ENCODE data around the gene PCSK7. TPM values are rescaled to one million over a fixed set of nuclear protein-coding genes. Genes with fewer than 3 reads are reported as not detected.

PCSK7 gene
- total RNA-seq, 1 donor: 44.5 TPM

- no peak overlapping the region for H3K4me2 ChIP-seq (ENCODE audit: insufficient read depth, low read length)
- H3K27ac ChIP-seq (ENCODE audit: low read depth, low read length): no peak overlapping the region
- no peak overlapping the region for H2AFZ ChIP-seq (ENCODE audit: low read length)
- no peak for TF ChIP-seq CTCF (IDR thresholded peaks at IDR 0.05; ENCODE audit: extremely low read depth, low read depth, low read length)
- peaks cover 23% of the 10 kb centered on the region for H3K79me2 ChIP-seq (ENCODE audit: insufficient read depth, low read length)
- no peak overlapping the region for H3K4me3 ChIP-seq (ENCODE audit: insufficient read depth, low read length)
- peaks cover 10% of the 10 kb centered on the region for H4K20me1 ChIP-seq (ENCODE audit: insufficient read depth, low read length)
- no peaks in the 10 kb centered on the region for H3K9me3 ChIP-seq (ENCODE audit: low read depth, low read length)
- H3K27me3 ChIP-seq (ENCODE audit: insufficient read depth, low read length): no peaks in the 10 kb centered on the region
- DNase-seq (ENCODE audit: insufficient read length, low spot score, missing footprints): peak; percentile 32
- H3K4me1 ChIP-seq (ENCODE audit: insufficient read depth, low read length): peaks cover 32% of the 10 kb centered on the region
- peaks cover 64% of the 10 kb centered on the region for H3K36me3 ChIP-seq (ENCODE audit: insufficient read depth, low read length)
Observed at GRCh38 chr11:117225553-117226170, 6.2 kb downstream of the PCSK7 start.

DNA sequence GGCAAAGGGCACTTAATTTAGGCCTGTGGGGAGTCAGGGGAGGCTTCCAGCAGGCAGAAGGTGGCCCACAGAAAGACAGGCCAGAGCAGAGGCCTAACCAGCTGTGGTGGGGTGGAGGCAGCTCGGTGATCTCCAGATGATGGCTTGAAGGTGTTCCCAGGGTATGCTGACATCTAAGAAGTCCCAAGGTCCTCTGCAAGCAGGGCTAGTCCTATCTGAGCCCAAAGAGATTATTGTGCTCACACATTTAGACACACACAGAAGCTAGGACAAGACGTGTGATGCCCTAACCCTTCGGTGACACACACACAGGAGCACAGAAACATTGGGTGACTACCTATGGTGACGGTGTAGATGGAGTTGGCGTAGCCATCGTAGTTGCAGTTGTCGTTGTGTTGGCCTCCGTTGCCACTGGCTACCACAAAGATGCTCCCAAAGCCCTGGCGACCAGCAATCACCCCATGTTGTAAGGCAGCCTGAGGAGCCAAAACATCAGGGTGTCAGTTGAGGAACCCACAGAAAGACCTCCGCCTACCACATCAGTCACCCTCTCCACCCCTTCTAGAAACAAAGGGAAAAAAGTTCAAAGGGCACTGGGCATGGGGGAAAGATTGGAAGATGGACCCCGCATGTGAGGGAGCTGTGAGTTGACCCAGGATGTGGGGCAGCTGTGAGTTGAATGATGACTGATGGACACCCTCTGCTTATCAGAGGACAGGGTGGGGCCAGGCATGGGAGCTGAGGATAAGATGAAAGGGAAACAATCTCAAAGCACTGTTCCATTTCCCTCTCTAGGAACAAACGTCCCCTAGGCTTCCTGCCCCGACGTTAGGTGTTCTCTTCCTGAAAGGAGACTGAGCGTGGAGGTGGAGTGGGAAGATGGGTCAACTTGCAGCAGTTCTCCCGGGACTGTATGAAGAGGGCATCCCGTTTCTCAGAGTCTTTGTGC, 7.9 kb downstream of the PCSK7 start:
- DNase-seq (ENCODE audit: insufficient read length, low spot score, missing footprints): peak; percentile 11
- no peaks in the 10 kb centered on the region for H4K20me1 ChIP-seq (ENCODE audit: insufficient read depth, low read length)
- H3K9me3 ChIP-seq (ENCODE audit: low read depth, low read length): no peaks in the 10 kb centered on the region
- no peak overlapping the region for H3K4me3 ChIP-seq (ENCODE audit: insufficient read depth, low read length)
- no peak overlapping the region for H3K4me2 ChIP-seq (ENCODE audit: insufficient read depth, low read length)
- no peaks in the 10 kb centered on the region for H3K27me3 ChIP-seq (ENCODE audit: insufficient read depth, low read length)
- TF ChIP-seq CTCF (IDR thresholded peaks at IDR 0.05; ENCODE audit: extremely low read depth, low read depth, low read length): no peak
- peaks cover 62% of the 10 kb centered on the region for H3K36me3 ChIP-seq (ENCODE audit: insufficient read depth, low read length)
- peak overlapping the region; percentile 72 for H3K27ac ChIP-seq (ENCODE audit: low read depth, low read length)
- no peak overlapping the region for H2AFZ ChIP-seq (ENCODE audit: low read length)
- H3K4me1 ChIP-seq (ENCODE audit: insufficient read depth, low read length): peaks cover 37% of the 10 kb centered on the region
- peaks cover 9% of the 10 kb centered on the region for H3K79me2 ChIP-seq (ENCODE audit: insufficient read depth, low read length)

- no peak for TF ChIP-seq CTCF (IDR thresholded peaks at IDR 0.05; ENCODE audit: extremely low read depth, low read depth, low read length)
- H3K27ac ChIP-seq (ENCODE audit: low read depth, low read length): peak overlapping the region; percentile 72
- H3K36me3 ChIP-seq (ENCODE audit: insufficient read depth, low read length): peaks cover 62% of the 10 kb centered on the region
Observed at GRCh38 chr11:117222991-117223740, 8.7 kb downstream of the PCSK7 start.

More at GRCh38 chr11:117222991-117223740, 8.7 kb downstream of the PCSK7 start:
- Histone ChIP-seq H4K20me1 (ENCODE audit: insufficient read depth, low read length) (no peaks in the 10 kb centered on the region), H2AFZ (ENCODE audit: low read length) (no peak overlapping the region), H3K9me3 (ENCODE audit: low read depth, low read length) (no peaks in the 10 kb centered on the region), H3K4me2 (ENCODE audit: insufficient read depth, low read length) (no peak overlapping the region), H3K79me2 (ENCODE audit: insufficient read depth, low read length) (peaks cover 3% of the 10 kb centered on the region), H3K4me3 (ENCODE audit: insufficient read depth, low read length) (no peak overlapping the region), H3K4me1 (ENCODE audit: insufficient read depth, low read length) (peaks cover 46% of the 10 kb centered on the region), H3K27me3 (ENCODE audit: insufficient read depth, low read length) (no peaks in the 10 kb centered on the region)
- DNase-seq (ENCODE audit: insufficient read length, low spot score, missing footprints): peak; percentile 11

Measured in osteoblast (primary cell).